ENCODE results near the gene RPAP3.

GRCh38 chr12:47748507-47748828 lies 42.6 kb upstream of the RPAP3 start:
- TF ChIP-seq ATF6 (CRISPR knock-in tag; IDR thresholded peaks at IDR 0.05) (no peak), USF2 (CRISPR knock-in tag; IDR thresholded peaks at IDR 0.05) (no peak), E2F5 (CRISPR knock-in tag; IDR thresholded peaks at IDR 0.05) (no peak), FOXP1 (CRISPR knock-in tag; IDR thresholded peaks at IDR 0.05; ENCODE audit: borderline replicate concordance) (no peak), ZNF425 (CRISPR knock-in tag; conservative IDR thresholded peaks at IDR 0.05) (no peak), TEAD4 (CRISPR knock-in tag; IDR thresholded peaks at IDR 0.05) (no peak), ZNF416 (CRISPR knock-in tag; IDR thresholded peaks at IDR 0.05) (no peak), CTCF (IDR thresholded peaks at IDR 0.05) (no peak), CREB1 (CRISPR knock-in tag; IDR thresholded peaks at IDR 0.05) (no peak), ZNF263 (CRISPR knock-in tag; IDR thresholded peaks at IDR 0.05; ENCODE audit: low read depth) (no peak)
- TF ChIP-seq, protein P1, sequence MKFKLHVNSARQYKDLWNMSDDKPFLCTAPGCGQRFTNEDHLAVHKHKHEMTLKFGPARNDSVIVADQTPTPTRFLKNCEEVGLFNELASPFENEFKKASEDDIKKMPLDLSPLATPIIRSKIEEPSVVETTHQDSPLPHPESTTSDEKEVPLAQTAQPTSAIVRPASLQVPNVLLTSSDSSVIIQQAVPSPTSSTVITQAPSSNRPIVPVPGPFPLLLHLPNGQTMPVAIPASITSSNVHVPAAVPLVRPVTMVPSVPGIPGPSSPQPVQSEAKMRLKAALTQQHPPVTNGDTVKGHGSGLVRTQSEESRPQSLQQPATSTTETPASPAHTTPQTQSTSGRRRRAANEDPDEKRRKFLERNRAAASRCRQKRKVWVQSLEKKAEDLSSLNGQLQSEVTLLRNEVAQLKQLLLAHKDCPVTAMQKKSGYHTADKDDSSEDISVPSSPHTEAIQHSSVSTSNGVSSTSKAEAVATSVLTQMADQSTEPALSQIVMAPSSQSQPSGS (CRISPR knock-in tag; IDR thresholded peaks at IDR 0.05; ENCODE audit: borderline replicate concordance, low read depth): no peak
- TF ChIP-seq, protein P2, sequence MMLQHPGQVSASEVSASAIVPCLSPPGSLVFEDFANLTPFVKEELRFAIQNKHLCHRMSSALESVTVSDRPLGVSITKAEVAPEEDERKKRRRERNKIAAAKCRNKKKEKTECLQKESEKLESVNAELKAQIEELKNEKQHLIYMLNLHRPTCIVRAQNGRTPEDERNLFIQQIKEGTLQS (CRISPR knock-in tag; conservative IDR thresholded peaks at IDR 0.05): no peak
- TF ChIP-seq, protein P3, sequence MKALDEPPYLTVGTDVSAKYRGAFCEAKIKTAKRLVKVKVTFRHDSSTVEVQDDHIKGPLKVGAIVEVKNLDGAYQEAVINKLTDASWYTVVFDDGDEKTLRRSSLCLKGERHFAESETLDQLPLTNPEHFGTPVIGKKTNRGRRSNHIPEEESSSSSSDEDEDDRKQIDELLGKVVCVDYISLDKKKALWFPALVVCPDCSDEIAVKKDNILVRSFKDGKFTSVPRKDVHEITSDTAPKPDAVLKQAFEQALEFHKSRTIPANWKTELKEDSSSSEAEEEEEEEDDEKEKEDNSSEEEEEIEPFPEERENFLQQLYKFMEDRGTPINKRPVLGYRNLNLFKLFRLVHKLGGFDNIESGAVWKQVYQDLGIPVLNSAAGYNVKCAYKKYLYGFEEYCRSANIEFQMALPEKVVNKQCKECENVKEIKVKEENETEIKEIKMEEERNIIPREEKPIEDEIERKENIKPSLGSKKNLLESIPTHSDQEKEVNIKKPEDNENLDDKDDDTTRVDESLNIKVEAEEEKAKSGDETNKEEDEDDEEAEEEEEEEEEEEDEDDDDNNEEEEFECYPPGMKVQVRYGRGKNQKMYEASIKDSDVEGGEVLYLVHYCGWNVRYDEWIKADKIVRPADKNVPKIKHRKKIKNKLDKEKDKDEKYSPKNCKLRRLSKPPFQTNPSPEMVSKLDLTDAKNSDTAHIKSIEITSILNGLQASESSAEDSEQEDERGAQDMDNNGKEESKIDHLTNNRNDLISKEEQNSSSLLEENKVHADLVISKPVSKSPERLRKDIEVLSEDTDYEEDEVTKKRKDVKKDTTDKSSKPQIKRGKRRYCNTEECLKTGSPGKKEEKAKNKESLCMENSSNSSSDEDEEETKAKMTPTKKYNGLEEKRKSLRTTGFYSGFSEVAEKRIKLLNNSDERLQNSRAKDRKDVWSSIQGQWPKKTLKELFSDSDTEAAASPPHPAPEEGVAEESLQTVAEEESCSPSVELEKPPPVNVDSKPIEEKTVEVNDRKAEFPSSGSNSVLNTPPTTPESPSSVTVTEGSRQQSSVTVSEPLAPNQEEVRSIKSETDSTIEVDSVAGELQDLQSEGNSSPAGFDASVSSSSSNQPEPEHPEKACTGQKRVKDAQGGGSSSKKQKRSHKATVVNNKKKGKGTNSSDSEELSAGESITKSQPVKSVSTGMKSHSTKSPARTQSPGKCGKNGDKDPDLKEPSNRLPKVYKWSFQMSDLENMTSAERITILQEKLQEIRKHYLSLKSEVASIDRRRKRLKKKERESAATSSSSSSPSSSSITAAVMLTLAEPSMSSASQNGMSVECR (CRISPR knock-in tag; IDR thresholded peaks at IDR 0.05; ENCODE audit: borderline replicate concordance): no peak
- TF ChIP-seq, protein P4, sequence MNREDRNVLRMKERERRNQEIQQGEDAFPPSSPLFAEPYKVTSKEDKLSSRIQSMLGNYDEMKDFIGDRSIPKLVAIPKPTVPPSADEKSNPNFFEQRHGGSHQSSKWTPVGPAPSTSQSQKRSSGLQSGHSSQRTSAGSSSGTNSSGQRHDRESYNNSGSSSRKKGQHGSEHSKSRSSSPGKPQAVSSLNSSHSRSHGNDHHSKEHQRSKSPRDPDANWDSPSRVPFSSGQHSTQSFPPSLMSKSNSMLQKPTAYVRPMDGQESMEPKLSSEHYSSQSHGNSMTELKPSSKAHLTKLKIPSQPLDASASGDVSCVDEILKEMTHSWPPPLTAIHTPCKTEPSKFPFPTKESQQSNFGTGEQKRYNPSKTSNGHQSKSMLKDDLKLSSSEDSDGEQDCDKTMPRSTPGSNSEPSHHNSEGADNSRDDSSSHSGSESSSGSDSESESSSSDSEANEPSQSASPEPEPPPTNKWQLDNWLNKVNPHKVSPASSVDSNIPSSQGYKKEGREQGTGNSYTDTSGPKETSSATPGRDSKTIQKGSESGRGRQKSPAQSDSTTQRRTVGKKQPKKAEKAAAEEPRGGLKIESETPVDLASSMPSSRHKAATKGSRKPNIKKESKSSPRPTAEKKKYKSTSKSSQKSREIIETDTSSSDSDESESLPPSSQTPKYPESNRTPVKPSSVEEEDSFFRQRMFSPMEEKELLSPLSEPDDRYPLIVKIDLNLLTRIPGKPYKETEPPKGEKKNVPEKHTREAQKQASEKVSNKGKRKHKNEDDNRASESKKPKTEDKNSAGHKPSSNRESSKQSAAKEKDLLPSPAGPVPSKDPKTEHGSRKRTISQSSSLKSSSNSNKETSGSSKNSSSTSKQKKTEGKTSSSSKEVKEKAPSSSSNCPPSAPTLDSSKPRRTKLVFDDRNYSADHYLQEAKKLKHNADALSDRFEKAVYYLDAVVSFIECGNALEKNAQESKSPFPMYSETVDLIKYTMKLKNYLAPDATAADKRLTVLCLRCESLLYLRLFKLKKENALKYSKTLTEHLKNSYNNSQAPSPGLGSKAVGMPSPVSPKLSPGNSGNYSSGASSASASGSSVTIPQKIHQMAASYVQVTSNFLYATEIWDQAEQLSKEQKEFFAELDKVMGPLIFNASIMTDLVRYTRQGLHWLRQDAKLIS (CRISPR knock-in tag; IDR thresholded peaks at IDR 0.05; ENCODE audit: borderline replicate concordance): no peak
